Urothelium cell line (cell line): ENCODE data around the gene CNTRL.

ENCODE experiments used
- DNase-seq: peaks from one replicate; pipeline ENCODE4 v3.0.0; 2011; ENCODE audit warnings: low spot score, mixed read lengths
- FAIRE-seq: peaks from 2 replicates; lab custom pipeline; 2011; peaks lifted over from hg19 to GRCh38; lab: Jason Lieb, UNC

CNTRL gene

GRCh38 chr9:121225240-121225639 lies 150.5 kb downstream of the CNTRL start:
- no peak for DNase-seq
- FAIRE-seq = no peak

GRCh38 chr9:121226175-121226574 lies 151.4 kb downstream of the CNTRL start:
- no peak for FAIRE-seq
- no peak for DNase-seq
